Measurements from ENCODE around the gene SH2D3C.

- TF ChIP-seq GATA2 (IDR thresholded peaks at IDR 0.05; ENCODE audit: low read depth, low read length): no peak
- TF ChIP-seq GATA3 (IDR thresholded peaks at IDR 0.05; ENCODE audit: low read depth, low read length): no peak
Measured at GRCh38 chr9:127761061-127761460, 17.4 kb downstream of the SH2D3C start.

Measured in SH-SY5Y (cell line).